Breast epithelium (tissue), 4 donors: ENCODE measurements around the gene GLDC. TPM values are rescaled to one million over a fixed set of nuclear protein-coding genes. Genes with fewer than 3 reads are reported as not detected.

Experiments used
- DNase-seq, 2 donors: peaks; one replicate each; pipeline ENCODE4 v3.0.0-alpha.2; 2019; ENCODE audit warnings: low spot score in 2 of 2
- H3K27ac ChIP-seq, 2 donors: fragments of 200-600 bp; sonication (generic) in 1 of 2; one replicate each; pipeline ENCODE4 v1.5.1; 2016 to 2019; ENCODE audit warnings: mild to moderate bottlenecking in 1 of 2
- H3K27me3 ChIP-seq, 2 donors: fragments of 200-600 bp; sonication (generic) in 1 of 2; one replicate each; pipeline versions ENCODE4 v1.5.1 to v1.6.0; 2017 to 2019; ENCODE audit warnings: control low read depth in 1 of 2, mild to moderate bottlenecking in 1 of 2
- H3K36me3 ChIP-seq: fragments of 200-600 bp; one replicate; pipeline ENCODE4 v1.5.1; 2019
- H3K4me1 ChIP-seq, 2 donors: fragments of 200-600 bp; sonication (generic); one replicate each; pipeline ENCODE4 v1.5.1; 2016 to 2019; ENCODE audit warnings: control low read depth in 1 of 2
- H3K4me3 ChIP-seq, 3 donors: fragments of 200-600 bp; sonication (generic); 1 replicate in 2 of 3; 2 replicates in 1 of 3; pipeline ENCODE4 v1.5.1; 2016 to 2019; ENCODE audit warnings: mild to moderate bottlenecking in 3 of 3, moderate library complexity in 2 of 3
- H3K9me3 ChIP-seq, 2 donors: fragments of 200-600 bp; sonication (generic) in 1 of 2; one replicate each; pipeline ENCODE4 v1.5.1; 2016 to 2019; ENCODE audit warnings: control low read depth in 1 of 2
- CTCF ChIP-seq, 3 donors: fragments of 450-650 bp; IDR thresholded peaks; one replicate each; pipeline ENCODE4 v1.5.1; 2016 to 2017; ENCODE audit warnings: antibody characterized with exemption in 3 of 3, mild to moderate bottlenecking in 3 of 3, moderate library complexity in 3 of 3
- POLR2A ChIP-seq: fragments of 450-650 bp; IDR thresholded peaks from one replicate; pipeline ENCODE4 v1.6.1; 2016; ENCODE audit warnings: antibody characterized with exemption, mild to moderate bottlenecking, moderate library complexity
- POLR2AphosphoS5 ChIP-seq, 3 donors: sonication (generic); formaldehyde crosslinking; IDR thresholded peaks; one replicate each; pipeline ENCODE4 v1.6.1; 2017; ENCODE audit warnings: antibody characterized with exemption in 3 of 3
- intact Hi-C: fragments of 100-400 bp; cut with DNase I; formaldehyde crosslinking; loops from one replicate; pipeline ENCODE4 v1.15.1; 2023; ENCODE audit warnings: low total_unique reads
- total RNA-seq, 3 donors: library from RNA; depleted of rRNA; stranded (reverse); fragments of >200 nt; gene quantifications; one replicate each; pipeline ENCODE4 v1.1.0, GENCODE V29; 2016

The GLDC gene
- total RNA-seq, 3 donors from 2014 or later, result 0.16 to 2.6 (median 0.66) TPM

GRCh38 chr9:6575324-6576034, 70.0 kb downstream of the GLDC start:
- no peaks in the 10 kb centered on the region for H3K4me1 ChIP-seq
- H3K27ac ChIP-seq, result no peak overlapping the region
- no peak overlapping the region for H3K4me3 ChIP-seq
- no peaks in the 10 kb centered on the region for H3K36me3 ChIP-seq
- TF ChIP-seq CTCF (IDR thresholded peaks at IDR 0.05), result no peak
- no peak for TF ChIP-seq POLR2AphosphoS5 (IDR thresholded peaks at IDR 0.05)
- no peak for TF ChIP-seq POLR2A
- no peak for DNase-seq
- H3K27me3 ChIP-seq, result no peaks in the 10 kb centered on the region
- intact Hi-C loops, result no loop called here
- H3K9me3 ChIP-seq, result no peaks in the 10 kb centered on the region

- no peaks in the 10 kb centered on the region for H3K27me3 ChIP-seq
- H3K36me3 ChIP-seq, result no peaks in the 10 kb centered on the region
- H3K27ac ChIP-seq, result no peak overlapping the region
- H3K4me3 ChIP-seq, result no peak overlapping the region
- intact Hi-C loops, result no loop called here
- no peak for TF ChIP-seq POLR2AphosphoS5 (IDR thresholded peaks at IDR 0.05)
- no peak for TF ChIP-seq CTCF (IDR thresholded peaks at IDR 0.05)
- TF ChIP-seq POLR2A, result no peak
- no peaks in the 10 kb centered on the region for H3K9me3 ChIP-seq
- H3K4me1 ChIP-seq, result no peaks in the 10 kb centered on the region
- no peak for DNase-seq
Observed at GRCh38 chr9:6567140-6567591, 78.4 kb downstream of the GLDC start.

DNA sequence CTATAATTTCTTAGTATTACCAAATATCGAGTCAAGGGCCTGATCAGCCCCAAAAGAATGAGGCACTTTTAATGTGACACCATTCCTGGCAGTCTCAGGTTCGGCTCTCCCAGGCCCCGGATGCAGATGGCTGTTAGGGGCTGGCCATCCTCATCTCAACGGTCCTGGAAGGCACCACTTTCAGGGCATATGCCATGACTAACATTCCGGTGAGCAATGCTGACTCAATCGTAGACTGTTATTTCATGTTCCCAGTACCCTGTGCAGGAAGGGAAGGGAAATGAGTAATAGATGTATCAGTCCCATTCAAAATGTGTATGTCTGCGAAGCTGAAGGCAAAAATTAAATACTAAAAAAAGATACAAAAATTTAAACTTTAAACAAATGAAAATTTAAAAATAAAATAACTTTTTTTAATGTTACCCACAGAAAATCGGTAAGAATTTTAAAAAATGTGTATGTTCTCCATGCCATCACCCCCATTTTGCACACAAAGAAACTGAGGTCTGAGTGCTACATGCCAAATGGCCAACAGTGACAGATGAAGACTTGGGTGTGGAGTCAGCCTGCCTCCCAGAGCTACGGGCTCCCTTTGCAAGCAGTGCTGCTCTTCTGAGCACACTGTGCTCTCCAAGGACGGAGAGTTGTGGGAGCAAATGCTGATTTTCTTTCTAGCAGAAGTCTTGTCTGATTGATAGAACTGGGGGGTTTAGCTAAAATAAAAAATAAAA, 79.0 kb downstream of the GLDC start:
- no peak for DNase-seq
- intact Hi-C loops, result no loop called here
- H3K27ac ChIP-seq, result no peak overlapping the region

DNA sequence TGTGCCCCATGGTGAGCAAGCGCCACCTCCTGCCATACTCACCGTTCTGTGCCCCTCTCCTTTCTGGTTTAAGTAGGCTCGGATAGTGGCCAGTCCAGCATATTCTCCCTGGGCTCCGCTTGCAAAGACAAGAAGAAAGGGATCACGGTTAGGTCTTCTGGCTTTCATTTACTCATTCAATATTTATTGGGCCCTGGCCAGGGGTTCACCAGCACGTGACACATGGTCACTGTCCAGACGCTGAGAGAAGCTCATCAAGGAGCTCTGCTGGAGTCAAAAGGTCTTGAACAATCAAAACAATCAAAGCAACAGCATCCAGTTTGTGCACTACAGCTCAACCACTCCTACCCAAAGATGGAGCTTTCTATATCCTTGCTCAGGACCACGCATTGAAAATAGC, 80.2 kb downstream of the GLDC start:
- Histone ChIP-seq H3K27ac (peak overlapping the region in 1 of 2 donors; percentile 32), H3K4me1 (no peaks in the 10 kb centered on the region), H3K36me3 (no peaks in the 10 kb centered on the region), H3K4me3 (no peak overlapping the region), H3K9me3 (no peaks in the 10 kb centered on the region), H3K27me3 (no peaks in the 10 kb centered on the region)
- intact Hi-C loops, result no loop called here
- TF ChIP-seq POLR2A (no peak), CTCF (IDR thresholded peaks at IDR 0.05) (no peak), POLR2AphosphoS5 (IDR thresholded peaks at IDR 0.05) (no peak)
- no peak for DNase-seq

More for the DNA sequence above, 79.0 kb downstream of the GLDC start:
- peak in 1 of 3 donors; percentile 16 for TF ChIP-seq POLR2AphosphoS5 (IDR thresholded peaks at IDR 0.05)
- TF ChIP-seq POLR2A, result no peak
- H3K4me3 ChIP-seq, result no peak overlapping the region
- no peaks in the 10 kb centered on the region for H3K27me3 ChIP-seq
- no peaks in the 10 kb centered on the region for H3K36me3 ChIP-seq
- no peaks in the 10 kb centered on the region for H3K4me1 ChIP-seq
- H3K9me3 ChIP-seq, result no peaks in the 10 kb centered on the region

GRCh38 chr9:6564868-6565267, 80.7 kb downstream of the GLDC start:
- DNase-seq, result no peak
- peak overlapping the region in 1 of 2 donors; percentile 32 for H3K27ac ChIP-seq
- H3K9me3 ChIP-seq, result no peaks in the 10 kb centered on the region
- intact Hi-C loops, result no loop called here
- no peak overlapping the region for H3K4me3 ChIP-seq
- H3K4me1 ChIP-seq, result no peaks in the 10 kb centered on the region
- no peak for TF ChIP-seq POLR2AphosphoS5 (IDR thresholded peaks at IDR 0.05)
- TF ChIP-seq POLR2A, result no peak
- TF ChIP-seq CTCF (IDR thresholded peaks at IDR 0.05), result no peak
- H3K36me3 ChIP-seq, result no peaks in the 10 kb centered on the region
- no peaks in the 10 kb centered on the region for H3K27me3 ChIP-seq
